Myocyte (in vitro differentiated cells): ENCODE data around the gene TMEM41B. TPM values are rescaled to one million over a fixed set of nuclear protein-coding genes. Genes with fewer than 3 reads are reported as not detected.
"Not testable (repeated sequence)": the region's sequence is repeated elsewhere in the genome, so short reads cannot be mapped to it uniquely, and the experiment has no call there.

Experiments
- DNase-seq: peaks from one replicate; pipeline ENCODE4 v3.0.0-alpha.2; 2012; ENCODE audit warnings: low read depth
- polyA plus RNA-seq: library from polyadenylated mRNA; unstranded; fragments of >200 nt; gene quantifications from one replicate; pipeline ENCODE4 v1.2.1, GENCODE V29; 2012; ENCODE audit warnings: missing spikeins
- total RNA-seq: library from RNA; depleted of rRNA; stranded (reverse); fragments of >200 nt; gene quantifications from 2 replicates; pipeline ENCODE4 v1.2.3, GENCODE V29; 2014

The TMEM41B gene, protein sequence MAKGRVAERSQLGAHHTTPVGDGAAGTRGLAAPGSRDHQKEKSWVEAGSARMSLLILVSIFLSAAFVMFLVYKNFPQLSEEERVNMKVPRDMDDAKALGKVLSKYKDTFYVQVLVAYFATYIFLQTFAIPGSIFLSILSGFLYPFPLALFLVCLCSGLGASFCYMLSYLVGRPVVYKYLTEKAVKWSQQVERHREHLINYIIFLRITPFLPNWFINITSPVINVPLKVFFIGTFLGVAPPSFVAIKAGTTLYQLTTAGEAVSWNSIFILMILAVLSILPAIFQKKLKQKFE
- total RNA-seq: 49.3 and 54.0 TPM in 2 replicates
- 16.1 TPM for polyA plus RNA-seq

DNA sequence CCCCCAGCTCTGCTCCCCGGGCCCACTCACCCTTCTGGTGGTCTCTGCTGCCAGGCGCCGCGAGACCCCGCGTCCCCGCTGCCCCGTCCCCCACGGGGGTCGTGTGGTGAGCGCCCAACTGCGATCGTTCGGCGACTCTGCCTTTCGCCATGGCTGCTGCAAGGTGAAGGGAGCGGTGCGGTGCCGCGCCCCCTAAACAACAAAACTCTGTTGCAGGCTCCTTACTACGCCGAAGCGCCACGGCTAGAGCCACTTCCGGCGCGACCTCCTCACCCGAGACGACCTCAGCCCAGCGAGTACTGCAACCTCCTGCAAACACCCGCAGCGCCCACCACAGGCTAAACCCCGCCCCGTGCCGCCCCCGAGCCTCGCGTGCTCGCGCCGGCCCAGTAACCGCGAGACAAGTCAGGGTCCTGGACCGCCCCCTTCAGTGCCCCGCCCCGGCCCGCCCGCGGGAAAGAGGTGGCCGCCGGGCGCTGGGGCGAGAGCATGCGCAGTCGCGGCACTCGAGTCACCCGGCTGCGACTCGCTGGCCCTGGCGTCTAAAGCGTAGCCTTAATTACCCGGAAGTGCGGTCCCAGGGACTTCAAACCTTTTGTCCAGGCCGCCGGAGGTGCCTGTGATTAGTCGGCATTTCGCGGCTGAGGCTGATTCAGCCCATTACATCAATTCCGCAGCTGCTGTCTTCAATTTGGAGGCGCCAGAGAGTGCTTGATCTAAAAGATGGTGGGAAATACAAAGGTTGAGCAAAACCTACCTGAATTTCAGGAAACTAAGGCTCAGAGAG, at the start of gene TMEM41B:
TMEM41B (minus strand) TSS at position 303 of the 787 bp plus-strand sequence; CDS start at position 151, 152 bp downstream.
- DNase-seq: peak; percentile 100

GRCh38 chr11:9362393-9362863, 48.0 kb upstream of the TMEM41B start:
- no peak for DNase-seq

DNA sequence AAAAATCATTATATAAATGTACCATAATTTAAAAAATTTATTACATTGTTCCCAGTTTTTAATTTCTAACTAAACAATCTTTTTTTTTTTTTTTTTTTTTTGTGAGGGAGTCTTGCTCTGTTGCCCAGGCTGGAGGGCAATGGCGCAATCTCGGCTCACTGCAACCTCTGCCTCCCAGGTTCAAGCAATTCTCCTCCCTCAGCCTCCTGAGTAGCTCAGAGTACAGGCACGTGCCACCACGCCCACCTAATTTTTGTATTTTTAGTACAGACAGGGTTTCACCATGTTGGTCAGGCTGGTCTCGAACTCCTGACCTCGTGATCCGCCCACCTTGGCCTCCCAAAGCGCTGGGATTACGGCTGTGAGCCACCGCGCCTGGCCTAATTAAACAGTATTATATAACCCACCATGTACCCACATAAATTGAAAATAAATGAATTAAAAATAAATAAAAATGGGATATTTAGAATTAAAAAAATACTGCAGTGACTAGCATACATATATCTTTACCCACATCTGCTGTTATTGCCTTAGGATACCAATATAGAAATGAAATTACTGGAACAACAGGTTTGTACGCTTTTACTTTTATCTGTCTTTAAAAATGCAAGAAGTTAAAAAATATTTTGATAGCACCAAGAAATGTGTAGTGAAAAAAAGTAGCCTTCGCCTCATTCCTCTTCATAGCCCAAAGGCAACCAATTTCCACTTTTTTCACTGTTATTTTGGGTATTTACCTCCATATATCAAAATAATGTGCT, 46.6 kb upstream of the TMEM41B start:
- not testable (repeated sequence) for DNase-seq

GRCh38 chr11:9357041-9357440, 42.6 kb upstream of the TMEM41B start:
- DNase-seq: no peak

DNA sequence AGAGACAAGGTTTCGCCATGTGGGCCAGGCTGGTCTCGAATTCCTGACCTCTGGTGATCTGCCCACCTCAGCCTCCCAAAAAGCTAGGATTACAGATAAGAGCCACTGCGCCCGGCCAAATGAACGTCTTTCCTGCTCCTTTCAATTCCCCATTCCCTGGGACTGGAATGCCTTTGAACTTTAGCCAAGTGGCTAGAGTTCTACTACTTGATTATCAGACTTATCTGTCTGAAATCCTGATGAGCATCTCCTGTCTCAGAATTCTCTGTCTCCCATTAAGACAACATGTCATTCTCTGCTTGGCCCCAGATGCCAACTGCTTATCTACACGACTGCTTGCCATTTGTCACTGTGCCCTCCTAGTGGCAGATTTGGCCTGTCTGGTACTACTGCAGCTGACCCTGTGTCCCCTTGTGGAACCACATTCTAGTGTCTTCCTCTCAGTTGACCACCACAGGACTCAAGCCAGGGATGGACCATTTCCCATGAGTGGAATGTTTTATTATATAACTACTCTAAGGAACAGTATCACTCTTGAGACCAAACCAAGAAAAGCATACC, 37.0 kb upstream of the TMEM41B start:
- peak; percentile 42 for DNase-seq

GRCh38 chr11:9347779-9348178, 33.4 kb upstream of the TMEM41B start:
- not testable (repeated sequence) for DNase-seq

DNA sequence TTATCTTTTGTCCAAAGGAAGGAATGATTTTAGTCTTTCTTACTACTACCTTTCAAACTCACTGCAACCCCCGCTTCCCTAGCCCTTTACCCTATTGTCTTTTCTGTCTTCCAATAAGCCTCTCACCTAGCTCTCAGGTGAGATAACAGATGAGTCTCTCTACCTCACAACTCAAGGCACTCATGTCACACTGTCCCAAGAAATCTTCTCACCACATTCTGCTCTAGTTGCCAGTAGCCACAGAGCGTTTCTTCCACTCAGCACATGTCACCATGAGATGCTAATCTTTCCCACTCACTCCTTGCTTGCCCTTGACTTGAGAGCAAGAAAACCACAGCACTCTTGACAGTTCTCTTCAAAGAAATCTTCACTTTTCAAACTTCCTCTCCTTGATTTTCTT, 32.7 kb upstream of the TMEM41B start:
- DNase-seq: peak; percentile 16

DNA sequence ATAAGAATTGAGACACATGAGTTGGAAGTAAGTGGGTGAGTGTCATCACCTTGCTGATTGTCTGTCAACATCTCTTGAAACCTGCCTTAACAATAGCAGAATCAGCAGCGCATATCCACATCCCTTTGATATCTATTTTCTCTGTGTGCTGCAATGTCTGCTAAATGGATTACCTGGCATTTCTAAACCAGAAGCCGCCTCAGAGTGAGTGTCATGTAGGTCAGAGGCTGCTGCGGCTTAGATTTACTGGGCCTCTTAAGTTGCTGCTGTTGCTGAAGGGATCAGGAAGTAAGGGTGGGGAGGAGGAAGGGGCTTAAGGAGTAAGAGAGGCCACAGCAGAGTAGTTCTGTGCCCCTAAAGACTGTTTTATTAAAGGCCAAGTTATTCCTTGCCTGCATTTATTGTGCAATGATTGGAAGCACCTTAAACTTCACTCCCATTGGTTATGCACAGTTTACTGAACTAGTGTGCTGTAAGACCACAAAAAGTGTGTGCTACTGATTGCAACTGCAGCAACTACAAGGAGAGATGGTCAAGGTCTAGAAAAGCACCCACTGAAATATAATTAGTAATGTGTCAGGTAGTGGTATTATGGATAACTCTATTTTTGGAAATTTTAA, 29.8 kb upstream of the TMEM41B start:
- no peak for DNase-seq

GRCh38 chr11:9341638-9342178, 27.3 kb upstream of the TMEM41B start:
- DNase-seq: no peak

- no peak for DNase-seq
Observed at GRCh38 chr11:9332655-9333054, 18.3 kb upstream of the TMEM41B start.

GRCh38 chr11:9330387-9331384, 16.3 kb upstream of the TMEM41B start:
- DNase-seq: peak; percentile 84

GRCh38 chr11:9320047-9320446, 5.7 kb upstream of the TMEM41B start:
- no peak for DNase-seq

GRCh38 chr11:9319377-9320001, 5.1 kb upstream of the TMEM41B start:
- DNase-seq: not testable (repeated sequence)

GRCh38 chr11:9318442-9319376, 4.3 kb upstream of the TMEM41B start:
- DNase-seq: not testable (repeated sequence)

- DNase-seq: no peak
Observed at GRCh38 chr11:9316334-9316733, 1.9 kb upstream of the TMEM41B start.

DNA sequence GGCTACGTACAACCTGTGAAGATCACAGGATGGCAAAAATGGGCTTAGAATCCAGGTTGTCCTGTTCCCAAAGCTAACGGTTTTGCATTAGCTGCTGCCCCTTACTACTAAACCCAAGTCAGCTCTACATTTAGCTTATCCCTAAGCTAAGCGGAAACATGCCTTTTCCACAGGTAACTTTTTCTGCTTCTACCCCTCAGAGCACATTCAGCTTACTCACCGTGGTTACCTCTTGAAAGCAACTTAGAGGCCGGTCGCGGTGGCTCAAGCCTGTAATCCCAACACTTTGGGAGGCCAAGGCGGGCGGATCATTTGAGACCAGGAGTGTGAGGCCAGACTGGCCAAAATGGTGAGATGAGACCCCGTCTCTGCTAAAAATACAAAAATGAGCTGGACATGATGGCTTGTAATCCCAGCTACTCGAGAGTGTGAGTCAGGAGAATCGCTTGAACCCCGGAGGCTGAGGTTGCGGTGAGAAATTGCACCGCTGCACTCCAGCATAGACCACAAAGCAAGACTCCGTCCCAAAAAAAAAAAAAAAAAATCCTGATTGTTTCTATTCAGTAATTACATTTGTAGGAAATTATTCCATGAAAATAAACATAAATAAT, 790 bp upstream of the TMEM41B start:
- no peak for DNase-seq

DNA sequence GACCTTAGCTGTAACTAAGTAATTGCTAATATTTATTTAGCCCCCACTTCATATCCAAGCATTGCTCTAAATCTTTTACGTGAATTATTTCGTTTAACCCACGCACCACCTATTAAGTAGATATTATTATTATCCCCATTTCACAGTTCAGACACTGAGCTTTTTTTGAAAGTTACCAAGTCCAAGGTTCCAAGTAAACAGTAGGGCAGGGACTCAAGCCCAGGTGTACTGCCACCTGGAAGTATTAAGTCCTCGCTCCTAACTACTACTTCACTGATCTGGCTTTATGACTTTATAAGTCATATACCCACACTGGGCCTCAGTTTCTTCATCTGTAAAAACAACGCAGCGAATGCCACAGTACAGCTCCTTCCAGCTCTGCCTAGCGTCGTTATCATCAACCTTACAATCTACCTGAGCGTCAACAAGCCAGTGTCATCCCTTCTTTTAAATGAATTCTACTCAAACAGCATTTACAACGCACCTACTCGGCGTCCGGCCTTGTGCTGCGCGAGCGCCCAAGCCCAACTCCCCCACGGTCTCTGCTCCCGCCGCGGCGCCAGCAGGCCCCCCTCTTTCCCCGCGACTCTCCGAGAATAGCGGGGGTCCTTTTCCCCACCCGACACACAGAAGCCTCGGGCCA, 624 bp downstream of the TMEM41B start:
- no peak for DNase-seq
